DMS153 (cell line): ENCODE results near the gene KRT27.

Experiments
- DNase-seq: peaks from one replicate; lab custom pipeline; 2025; lab: John Stamatoyannopoulos, UW

KRT27 gene

DNA sequence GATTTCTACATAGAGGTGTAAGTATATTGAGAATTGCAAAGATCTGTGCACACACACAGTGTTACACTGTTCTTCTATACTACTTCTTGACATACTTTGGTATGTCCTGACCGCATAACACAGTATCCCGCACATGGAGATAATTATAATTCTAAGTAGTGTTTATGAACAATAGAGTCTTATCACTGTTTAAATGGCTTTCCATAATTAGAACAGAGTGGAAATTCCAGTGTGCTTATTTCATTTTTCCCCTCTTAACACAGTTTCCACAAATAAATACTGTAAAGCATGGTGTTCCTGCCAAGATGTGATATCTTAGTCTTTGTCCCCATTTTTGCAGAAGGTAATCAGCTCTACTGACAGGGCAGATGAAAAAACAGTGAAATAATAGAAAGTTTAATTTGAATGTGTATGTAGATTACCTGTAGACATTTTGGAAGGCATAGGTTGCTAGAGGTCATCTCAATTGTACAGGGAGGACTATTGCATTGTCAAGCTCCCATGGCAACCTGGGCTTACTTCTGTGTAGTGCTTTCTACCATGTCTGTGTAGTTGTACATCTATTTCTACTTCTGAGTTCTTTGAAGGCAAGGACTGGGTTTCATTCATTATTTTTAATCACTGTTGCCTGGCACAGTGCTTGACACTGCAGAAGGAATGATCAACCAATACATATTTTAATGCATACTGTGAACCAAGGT, 27.5 kb upstream of the KRT27 start:
- no peak for DNase-seq

DNA sequence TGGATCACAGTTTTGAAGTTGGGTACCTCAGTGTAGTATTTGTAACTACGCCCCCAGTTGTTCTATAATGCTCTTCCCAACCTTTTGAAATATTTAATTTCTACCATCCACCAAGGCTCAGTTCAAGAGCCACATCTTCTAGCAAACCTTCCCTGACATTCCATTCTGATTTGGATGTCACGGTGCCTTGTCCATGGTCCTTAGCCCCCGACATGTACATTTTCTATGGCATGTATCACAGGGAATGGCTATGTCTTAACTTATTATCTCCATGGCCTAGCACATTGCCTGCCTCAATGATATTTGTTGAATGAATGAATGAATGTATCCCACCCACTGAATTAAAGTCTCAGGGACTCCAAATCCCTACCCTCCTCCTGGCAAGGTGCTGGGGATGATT, 23.8 kb upstream of the KRT27 start:
- DNase-seq = no peak

DNA sequence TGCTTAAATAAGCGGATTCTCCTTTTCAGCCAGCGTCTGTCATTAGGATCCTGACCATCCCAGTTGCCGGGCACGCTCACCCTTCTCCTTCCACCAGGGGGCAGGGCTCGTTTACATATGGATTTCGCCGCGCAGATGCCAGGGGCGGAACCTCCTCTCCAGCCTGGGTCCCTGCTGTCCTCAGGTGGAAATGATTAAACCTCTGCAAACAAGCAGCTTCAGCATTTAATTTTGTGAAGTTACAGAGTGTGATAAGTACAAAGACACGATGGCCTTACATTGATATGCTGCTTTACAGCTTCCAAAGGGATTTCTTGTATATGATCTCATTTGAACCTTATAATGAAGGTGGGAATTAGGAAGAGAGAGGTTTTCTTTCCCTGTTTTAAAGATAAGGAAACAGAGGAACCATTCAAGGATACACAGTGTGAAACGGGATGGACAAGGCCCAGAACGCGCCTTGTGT, 21.3 kb upstream of the KRT27 start:
- peak; percentile 58 for DNase-seq

DNA sequence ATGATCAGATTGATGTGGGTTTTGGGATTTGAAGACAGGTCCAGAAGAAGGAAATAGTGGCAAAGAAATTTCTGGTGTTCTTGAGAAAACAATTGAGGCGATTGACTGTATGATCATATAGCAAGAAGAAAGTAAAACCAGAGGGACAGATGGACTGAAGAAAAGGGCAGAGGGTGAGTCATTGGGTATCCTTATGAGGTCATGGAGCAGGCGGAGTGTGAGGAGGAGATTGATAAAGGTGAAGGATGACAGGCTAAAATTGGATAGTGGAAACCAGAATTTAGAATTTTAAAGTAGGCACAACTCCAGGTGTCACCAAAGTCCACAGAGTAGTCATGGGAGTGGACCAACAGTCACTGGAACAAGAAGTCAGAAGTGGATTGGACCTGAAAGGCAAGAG, 18.8 kb upstream of the KRT27 start:
- DNase-seq = no peak

DNA sequence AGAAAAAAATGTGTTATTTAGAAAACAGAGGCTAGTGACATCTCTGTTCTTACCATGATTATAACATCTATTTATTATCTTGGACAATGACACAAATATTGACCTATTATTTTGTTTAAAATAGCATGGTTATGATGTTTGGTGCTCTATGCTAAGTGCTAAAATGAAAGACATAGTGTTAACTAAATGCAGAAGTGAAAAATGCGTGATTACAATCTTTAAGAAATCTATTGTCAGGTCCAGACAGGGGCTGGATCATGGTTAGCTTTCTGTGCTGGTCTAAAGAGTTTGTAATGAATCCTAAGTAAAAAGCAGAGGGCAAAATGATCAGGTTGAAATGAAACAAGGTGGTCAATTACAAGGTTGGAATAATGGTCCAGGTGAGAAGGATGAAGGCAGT, 18.0 kb upstream of the KRT27 start:
- no peak for DNase-seq

DNA sequence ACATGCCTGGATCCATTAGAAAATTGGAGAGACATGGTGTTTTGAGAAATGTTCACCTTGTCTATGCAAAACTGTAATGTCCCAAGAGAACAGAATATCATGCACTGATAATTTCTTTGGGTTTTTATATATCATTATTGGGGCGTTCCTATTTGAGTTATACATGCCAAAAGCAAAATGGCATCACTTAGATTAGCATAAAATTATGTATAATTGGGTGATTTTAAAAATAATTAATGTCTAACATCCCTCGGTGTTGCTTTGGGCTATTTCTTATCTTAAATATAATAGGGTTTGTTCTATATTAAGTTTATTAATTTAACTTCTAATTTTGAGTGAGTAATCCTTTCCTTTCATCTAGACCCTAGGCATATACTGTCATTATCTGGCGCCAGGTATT, 17.5 kb upstream of the KRT27 start, which contains the start of gene KRT28:
Gene KRT28, minus strand, starts transcription at position 101 of the 400 bp plus-strand sequence. Its CDS starts 66 bp downstream, at position 35.
- no peak for DNase-seq

DNA sequence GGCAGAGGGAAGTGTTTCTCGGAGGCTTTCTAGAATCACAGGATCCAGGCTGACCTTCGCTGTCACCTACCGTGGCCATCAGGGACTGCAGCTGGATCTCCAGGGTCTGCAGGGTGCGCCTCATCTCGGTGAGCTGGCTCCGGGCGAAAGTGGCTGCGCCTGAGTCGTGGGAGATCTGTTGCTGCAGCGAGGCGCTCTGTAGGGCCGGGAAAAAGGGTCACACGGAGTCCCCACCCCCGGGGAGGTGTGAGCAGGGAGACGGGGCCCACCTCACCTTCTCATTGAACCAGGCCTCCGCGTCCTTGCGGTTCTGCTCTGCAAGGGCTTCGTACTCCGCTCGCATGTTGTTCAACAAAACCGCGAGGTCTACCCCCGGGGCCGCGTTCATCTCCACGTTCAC, 14.5 kb upstream of the KRT27 start:
- DNase-seq = no peak

DNA sequence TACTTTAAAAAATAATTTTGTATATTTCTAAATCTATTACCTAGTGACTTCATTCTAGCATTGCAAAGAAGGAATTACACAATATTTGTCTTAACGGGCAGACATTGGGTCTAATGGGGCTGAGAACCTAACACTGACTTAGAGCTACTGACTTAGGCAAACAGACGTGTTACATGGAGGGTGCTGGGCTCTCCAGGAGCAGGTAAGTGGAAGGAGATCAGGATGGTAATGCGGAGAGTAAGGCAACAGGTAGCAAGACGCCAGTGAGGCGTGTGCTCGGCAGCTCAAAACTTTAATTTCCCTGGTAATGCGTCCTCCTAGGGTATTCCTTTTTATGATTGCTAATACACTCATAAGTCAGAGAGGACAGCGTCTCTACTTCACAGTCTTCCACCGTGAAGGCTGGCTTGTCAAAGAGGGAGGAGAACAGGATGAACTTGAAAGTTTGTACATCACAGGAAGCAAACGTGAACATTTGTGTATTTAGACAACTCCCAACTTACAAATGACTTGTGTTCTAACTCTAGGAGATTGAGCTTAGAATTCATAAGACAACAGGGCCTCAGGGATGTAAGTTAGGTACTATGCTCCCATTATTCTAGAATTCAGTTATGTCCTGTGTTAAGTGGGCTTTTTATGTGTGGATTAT, 12.8 kb upstream of the KRT27 start:
- no peak for DNase-seq

DNA sequence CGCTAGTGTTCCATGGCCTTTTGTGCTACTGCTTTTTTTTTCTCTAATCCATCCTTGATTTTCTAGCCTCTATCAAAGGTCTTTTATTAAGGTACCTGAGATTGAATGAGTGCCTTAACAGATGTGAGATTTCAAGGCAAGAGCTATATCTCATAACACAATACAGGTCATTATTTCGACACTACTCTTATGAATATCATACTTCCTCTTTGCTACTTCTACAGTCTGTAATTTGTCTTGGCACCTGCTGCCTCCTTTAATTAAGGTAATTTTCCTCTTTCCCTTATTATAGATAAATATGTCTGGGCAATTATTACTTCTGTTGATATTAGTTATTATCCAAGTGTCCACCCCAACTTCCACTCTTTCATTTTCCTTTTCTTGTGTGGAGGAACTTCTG, 12.1 kb upstream of the KRT27 start:
- no peak for DNase-seq

DNA sequence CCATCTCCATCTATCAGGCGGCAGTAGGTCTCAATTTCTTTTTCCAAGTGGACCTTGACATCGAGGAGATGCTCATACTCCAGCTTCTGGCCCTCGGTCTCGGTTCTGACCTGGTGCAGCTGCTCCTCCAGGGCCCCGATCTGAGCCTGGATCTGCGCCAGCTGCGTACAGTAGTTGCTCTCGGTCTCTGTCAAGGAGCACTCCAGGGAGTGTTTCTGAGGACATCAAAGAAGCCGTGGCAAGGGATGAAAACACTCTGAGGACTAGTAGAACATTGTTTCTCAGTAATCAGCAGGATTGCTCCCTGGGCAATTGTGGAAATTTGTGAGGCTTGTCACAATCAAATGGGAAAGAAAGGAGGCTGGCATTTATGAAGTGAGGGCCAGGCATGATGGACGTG, 11.5 kb upstream of the KRT27 start:
- DNase-seq = no peak

DNA sequence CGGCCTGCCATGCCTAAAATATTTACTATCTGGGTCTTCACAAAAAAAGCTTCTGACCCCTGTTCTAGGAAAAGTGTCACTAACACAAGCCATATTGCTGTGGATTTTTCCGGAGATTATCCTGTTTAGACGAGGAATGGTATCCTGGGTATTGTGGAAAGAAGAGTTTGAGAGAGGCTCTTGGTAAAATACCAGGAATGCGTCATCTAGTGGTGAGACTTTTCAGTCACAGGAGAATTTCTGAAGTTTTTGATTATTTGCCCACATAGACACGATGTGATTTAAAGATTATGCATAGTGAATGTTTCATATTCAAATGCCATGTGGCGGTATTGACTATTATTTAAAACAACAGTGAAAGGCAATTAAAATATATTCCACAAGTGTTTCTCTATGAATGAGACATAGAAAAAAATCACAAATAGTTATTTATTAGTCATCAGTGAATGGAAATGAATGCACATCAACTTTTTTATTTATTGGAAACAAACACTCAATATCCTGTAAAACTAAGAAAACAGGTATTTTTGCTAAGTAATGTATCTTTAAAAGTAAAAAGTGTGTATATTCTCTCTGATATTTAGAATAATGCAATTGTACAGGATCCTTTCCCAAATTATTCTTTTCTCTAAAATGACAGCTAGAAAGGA, 9.6 kb upstream of the KRT27 start:
- no peak for DNase-seq

DNA sequence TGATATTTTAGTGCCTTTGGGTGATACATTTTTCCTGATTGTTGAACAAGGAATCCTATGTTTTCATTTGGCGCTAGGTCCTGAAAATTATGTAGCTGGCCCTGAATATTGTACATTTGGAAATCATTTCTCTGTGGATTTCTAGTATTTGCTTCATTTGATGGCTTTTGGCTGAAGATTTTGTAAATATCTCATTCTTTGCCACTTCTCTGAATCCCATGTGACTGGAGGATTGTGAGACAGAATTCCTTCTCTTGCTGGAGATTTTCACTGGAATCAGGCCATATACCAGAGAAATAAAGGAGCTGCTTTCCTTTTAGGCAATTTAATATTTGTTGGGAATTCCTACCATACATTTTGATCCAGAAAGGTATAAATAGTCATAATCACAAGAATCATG, 8.8 kb upstream of the KRT27 start:
- no peak for DNase-seq

DNA sequence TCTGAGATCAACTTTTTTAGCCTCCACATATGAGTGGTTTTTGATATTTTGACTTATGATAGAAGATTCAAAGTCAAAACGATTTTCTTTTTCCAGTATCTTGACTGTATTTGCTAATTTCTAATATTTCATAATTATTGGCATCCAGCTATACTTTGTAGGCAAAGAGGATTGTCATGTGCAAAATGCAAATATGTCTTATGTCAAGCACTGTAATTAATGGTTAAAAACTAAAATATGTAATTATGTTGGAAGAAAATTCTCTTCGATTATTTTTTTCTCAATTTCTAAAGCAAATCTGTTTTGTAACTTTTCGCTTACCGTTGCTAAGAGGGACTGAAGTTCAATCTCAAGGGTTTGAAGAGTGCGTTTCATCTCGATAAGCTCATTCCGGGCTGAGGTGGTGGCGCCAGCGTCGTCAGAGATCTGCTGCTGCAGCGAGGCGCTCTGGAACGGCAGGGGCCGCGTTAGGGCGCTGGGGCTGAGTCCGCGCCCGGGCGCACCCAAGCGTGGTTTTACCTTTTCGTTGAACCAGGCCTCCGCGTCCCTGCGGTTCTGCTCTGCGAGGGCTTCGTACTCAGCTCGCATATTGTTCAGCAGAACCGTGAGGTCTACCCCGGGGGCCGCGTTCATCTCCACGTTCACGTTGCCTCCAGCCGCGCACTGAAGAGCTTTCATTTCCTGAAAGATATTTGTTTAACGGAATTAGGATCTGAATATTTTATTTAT, 3.0 kb downstream of the KRT27 start:
- DNase-seq = peak; percentile 10

DNA sequence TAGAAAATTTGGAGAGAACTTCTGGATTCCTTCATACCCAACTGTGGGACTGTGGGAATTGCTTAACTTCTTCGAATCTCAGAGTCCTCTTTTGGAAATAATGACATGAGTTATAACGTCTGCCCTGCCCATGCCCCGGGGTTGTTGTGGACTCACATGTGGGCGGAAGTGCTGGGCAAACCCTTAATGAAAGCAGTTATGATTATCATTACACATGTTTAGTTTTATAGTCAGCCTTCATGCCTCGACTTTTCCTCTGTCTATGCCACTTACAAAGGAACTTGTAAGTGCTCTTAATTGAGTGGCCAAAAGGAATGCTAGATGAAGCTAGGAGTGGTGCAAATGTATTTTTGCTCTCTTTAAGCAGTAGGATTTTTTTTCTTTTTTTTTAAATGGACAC, 3.9 kb downstream of the KRT27 start:
- DNase-seq = no peak

DNA sequence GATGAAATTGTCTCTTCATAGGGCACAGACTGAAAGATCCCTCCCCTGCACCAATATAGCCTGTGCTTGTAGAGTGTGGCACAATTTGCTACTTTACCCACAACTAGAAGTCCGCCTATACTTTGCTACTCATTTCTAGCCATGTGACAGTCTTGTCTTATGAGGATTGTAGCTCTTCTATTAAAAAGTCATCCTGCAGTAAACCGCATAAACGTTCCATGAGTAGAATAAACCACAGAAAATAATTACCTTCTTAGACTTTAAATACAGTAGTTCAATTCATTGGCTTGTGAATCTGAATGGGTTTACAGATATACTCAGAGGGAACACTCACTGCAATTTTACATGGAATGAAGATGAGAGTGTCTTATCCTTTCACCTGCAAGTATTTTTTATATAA, 4.4 kb downstream of the KRT27 start:
- no peak for DNase-seq

DNA sequence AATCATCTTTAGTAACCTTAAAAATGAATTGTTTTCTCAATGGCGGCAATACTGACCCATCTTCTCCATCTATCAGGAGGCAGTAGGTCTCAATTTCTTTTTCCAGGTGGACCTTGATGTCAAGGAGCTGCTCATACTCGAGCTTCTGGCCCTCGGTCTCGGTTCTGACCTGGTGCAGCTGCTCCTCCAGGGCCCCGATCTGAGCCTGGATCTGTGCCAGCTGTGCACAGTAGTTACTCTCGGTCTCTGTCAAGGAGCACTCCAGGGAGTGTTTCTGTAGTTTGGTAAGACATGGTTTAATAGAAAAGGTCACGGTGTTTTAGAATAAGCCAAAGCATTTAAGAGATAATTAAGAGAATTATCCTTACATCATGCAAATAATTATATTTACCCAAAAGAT, 4.9 kb downstream of the KRT27 start:
- DNase-seq = no peak

DNA sequence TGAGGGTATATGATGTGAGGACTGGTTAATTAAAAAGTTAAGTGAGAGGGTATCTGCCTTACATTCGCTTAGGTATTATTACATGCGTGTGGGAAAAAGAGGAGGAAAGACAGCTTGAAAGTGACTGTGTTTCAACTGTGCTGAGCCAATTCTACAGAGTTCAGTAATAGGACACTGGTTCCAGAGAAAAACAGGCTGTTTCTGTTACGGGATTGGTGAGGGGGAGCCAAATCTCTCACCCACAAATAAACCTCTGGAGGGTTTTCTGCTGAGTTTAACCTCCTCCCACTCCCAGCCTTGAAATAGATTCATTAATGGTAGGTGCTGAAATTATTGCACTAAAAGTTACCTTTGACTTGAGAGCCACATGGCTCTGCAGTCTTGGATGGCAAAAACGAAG, 6.4 kb downstream of the KRT27 start:
- DNase-seq = no peak

DNA sequence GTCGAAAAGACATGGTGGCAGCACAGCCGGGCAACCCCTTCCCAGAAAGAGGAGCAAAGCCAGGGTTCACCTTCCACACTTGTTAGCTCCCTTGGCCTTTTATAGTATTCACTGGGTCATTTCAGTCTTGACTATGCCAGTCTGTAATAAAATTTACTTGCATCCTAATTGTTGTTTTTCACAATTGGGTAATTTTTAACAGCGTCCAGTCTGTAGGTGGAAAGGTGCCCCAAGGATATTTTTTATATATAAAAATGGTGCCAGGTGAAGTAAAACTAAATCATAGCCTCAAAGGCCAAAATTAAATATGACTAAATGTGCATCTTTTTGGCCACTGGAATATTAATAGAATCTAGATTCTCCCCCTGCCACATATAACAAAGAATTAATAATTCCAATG, 10.2 kb downstream of the KRT27 start, which contains the start of gene KRT26:
Gene KRT26, minus strand, starts transcription at position 101 of the 400 bp plus-strand sequence. Its CDS starts 88 bp downstream, at position 13.
- DNase-seq = no peak

DNA sequence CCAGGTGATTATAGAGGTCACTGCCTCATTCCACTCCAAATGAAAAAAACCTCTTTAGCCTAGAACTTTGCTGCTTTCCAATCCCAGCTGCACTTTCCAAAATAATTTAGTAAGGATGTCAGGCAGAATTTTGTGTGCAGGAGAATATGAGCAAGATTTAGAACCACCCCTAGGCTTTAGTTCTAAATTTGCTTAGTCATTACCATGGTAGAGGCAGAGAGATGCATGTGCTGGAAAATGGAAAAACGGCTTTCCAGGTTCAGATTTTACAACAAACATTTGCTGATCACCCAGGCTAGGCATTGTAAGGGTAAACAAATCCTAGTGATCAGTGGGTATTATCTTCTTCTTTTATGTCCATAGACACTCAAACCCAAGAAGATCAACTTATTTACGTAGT, 16.7 kb downstream of the KRT27 start:
- DNase-seq = no peak

DNA sequence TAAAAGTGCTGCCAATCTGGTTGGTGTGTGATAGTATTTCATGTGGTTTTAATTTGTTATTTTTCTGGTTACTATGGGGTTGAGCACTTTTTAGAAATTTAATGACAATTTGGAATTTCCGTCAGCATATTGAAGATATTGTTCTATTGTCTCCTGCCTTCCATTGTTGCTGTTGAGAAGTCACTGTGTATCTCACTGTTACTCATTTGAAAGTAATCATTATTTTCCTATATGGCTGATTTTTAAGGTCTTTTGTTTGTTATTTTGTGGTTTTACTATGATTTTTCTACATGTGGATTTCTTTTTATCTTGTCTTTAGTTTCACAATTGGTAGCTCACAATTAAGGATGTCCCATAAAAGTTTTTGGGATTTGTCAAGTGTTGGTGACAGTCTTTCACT, 18.6 kb downstream of the KRT27 start:
- no peak for DNase-seq

DNA sequence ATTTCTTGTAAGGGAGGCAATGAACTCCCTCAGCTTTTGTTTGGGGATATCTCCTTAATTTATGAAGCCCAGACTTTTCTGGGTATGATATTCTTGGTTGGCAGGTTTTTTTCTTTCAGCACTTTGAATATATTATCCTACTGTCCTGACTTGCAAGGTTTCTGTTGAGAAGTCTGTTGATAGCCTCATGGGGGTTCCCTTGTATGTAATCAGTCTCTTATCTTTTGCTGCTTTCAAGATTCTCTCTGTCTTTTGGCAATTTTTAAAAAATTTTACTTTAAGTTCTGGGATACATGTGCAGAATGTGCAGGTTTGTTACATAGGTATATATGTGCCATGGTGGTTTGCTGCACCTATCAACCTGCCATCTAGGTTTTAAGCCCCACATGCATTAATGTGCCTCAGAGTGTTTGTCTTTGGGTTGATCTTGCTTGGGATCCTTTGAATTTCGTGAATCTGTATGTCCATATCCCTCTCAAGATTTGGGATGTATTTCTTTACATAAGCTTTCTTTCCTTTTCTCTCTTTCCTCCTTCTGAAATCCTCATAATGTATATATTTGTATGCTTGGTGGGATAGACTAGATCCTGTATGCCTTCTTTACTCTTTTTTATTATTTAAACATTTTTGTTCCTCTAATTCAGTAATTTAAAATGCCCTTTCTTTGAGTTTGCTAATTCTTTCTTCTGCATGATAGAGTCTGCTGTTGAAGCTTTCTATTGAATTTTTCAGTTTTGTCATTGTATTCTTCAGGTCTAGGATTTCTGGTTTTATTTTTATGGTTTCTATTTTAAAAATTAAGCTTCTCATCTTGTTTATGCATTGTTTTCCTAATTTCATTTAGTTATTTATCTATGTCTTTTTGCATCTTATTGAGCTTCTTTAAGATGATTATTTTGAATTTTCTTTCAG, 22.0 kb downstream of the KRT27 start:
- no peak for DNase-seq
